A204.1 (cell line): ENCODE data around the gene COX7C.
A peak's percentile ranks its signal among the peaks of the same experiment; 100 is the strongest.
"Not testable (repeated sequence)": the region's sequence is repeated elsewhere in the genome, so short reads cannot be mapped to it uniquely, and the experiment has no call there.

Experiments used
- FAIRE-seq: peaks from 2 replicates; lab custom pipeline; 2012; peaks lifted over from hg19 to GRCh38; lab: Jason Lieb, UNC

The COX7C gene, protein sequence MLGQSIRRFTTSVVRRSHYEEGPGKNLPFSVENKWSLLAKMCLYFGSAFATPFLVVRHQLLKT

DNA sequence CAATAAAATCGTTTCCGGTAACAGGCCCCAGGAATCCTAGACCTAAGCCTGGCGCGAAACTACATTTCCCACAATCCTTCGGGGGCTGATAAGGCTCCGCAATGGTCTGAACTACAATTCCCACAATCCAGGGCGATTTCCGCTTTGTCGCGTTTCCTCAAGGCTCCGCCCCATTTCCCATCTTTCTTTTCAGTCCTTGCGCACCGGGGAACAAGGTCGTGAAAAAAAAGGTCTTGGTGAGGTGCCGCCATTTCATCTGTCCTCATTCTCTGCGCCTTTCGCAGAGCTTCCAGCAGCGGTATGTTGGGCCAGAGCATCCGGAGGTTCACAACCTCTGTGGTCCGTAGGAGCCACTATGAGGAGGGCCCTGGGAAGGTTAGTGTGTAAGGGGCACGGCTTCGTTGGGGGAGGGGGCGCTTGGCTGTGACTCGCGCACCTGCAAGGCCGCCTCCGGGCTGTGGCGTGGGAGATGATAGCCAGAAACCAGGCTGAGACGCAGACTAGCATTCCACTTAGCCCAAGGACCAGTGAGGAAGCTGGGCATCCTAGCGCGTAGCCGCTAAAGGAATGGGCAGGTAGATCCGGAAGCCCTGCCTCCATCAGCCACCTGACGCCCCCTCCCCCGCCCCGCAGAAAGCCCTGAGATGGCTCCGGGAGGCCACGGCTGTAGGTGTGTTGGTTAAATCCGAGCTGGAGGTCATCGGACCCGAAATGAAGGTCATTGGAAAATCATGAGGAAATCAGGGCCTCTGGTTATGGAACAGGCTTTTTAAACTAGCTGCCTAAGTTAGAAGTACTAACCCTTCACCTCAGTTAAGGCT is at the start of gene COX7C:
Gene COX7C, plus strand, starts transcription at position 186 of the 821 bp plus-strand sequence. Its CDS starts 115 bp downstream, at position 301.
- FAIRE-seq: peak; percentile 96

DNA sequence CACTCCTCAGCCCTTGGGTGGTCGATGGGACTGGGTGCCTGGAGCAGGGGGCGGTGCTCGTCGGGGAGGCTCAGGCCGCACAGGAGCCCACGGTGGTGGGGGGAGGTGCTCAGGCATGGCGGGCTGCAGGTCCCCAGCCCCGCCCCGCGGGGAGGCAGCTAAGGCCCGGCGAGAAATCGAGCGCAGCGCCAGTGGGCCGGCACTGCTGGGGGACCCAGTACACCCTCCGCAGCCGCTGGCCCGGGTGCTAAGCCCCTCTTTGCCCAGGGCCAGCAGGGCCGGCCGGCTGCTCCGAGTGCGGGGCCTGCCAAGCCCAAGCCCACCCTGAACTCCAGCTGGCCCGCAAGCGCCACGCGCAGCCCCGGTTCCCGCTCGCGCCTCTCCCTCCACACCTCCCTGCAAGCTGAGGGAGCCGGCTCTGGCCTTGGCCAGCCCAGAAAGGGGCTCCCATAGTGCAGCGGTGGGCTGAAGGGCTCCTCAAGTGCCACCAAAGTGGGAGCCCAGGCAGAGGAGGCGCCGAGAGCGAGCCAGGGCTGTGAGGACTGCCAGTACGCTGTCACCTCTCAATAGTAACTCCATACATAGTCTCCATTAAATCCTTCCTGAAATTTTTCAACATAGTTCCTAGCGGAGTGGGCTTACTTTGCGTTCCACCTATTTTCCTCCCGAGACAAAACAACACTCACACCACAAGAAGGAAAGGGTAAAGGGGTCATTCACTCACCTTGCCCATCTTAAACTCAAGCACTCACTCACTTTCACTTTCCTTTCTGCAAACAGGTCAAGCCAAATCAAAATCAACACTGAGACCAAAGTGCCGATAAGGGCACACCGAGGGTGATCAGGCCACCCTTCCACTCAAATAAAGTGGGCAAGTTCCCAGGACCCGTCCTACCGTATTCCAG is 48.0 kb upstream of the COX7C start:
- not testable (repeated sequence) for FAIRE-seq

DNA sequence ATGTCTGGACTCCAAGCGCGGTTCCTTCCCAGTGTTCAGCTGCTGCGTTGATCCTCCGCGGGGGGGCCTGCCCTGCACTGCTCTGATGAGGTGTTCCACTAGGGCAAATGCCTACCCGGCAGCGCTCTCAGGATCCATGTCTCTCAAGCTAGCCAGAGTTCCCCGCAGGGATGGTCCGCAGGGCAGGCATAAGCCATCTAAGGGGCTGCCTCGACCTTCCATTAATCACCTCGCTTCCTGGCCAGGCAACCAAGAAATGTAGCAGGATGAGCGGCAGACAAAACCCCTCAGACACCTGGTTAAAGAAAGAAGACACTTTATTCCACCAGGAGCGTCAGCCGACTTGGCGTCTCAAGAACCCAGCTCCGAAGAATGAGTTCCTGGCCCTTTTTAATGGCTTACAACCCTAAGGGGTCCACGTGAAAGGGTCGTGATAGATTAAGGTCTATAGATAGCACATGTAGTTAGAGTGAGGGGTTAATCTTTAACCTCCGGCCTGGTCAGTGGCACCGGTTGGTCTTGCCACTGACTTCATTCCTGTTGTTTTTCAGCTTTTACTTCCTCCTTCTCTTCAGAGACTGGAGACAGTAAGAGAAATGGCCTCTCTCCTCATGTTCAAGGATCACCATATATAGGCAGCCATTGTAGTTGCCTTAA is 47.2 kb upstream of the COX7C start:
- no peak for FAIRE-seq

- FAIRE-seq: not testable (repeated sequence)
Measured at GRCh38 chr5:86571109-86571508, 46.6 kb upstream of the COX7C start.

GRCh38 chr5:86572825-86573517 is 44.8 kb upstream of the COX7C start:
- FAIRE-seq: no peak

GRCh38 chr5:86579502-86579901 is 38.2 kb upstream of the COX7C start:
- no peak for FAIRE-seq

GRCh38 chr5:86596476-86596875 is 21.3 kb upstream of the COX7C start:
- no peak for FAIRE-seq

DNA sequence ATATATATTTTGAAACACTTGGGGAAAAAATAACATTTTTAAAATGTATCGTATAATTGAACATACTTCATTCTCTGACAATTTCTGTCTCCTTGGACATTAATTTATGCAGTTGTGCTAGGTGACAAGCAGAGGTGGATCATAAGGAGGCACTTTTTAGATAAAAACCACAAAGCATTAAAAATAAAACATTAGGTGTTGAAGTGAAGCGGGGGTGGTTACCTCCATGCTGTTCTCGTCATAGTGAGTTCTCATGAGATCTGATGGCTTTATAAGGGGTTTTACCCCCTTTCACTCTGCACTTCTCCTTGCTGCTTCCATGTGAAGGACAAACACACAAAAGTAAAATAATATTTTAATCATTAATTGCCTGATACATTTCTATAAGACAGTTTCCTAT is 11.9 kb upstream of the COX7C start:
- FAIRE-seq: no peak

- FAIRE-seq: no peak
Measured at GRCh38 chr5:86613455-86613854, 4.3 kb upstream of the COX7C start.

- FAIRE-seq: no peak
Measured at GRCh38 chr5:86617309-86617755, 409 bp upstream of the COX7C start.

GRCh38 chr5:86623785-86624483 is 6.2 kb downstream of the COX7C start:
- no peak for FAIRE-seq

DNA sequence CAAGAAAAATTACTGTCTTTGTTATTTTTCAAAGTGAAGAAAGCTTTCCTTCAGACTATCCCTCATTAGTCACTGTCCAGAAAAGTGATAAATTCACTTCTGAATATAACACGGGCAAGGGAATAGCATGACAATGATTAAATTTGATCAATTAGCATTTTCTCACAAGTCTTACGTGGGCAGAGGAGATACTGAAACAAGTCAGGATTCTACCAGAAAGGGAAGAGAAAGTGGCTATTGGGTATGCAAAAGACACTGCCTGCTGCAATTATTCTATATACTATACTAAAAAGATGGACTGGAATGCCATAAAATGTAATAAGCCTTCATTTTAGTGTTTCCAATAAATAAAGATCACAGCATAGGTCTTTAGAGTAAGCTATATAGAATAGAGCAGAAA is 7.4 kb downstream of the COX7C start:
- FAIRE-seq: no peak

DNA sequence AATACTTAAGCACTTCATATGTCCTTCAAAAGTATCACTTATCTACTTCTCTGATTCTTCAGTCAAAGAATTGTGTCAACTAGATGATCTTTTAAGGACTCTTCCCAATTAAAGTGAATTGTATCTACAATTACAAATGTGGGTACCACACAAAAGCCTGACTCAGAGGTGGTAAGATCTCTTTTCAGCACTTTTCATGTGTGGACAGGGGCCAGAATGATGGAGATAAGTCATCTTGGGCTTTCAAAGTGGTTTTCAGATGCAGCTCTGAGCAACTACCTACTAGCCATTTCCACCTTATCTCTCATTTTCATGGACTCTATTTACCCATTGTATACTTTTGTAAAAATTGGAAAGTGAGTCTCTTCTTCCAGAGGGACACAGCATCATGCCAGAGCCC is 8.4 kb downstream of the COX7C start:
- no peak for FAIRE-seq

- FAIRE-seq: no peak
Measured at GRCh38 chr5:86631165-86631564, 13.4 kb downstream of the COX7C start.

- FAIRE-seq: no peak
Measured at GRCh38 chr5:86640998-86641397, 23.3 kb downstream of the COX7C start.

GRCh38 chr5:86644843-86645242 is 27.1 kb downstream of the COX7C start:
- no peak for FAIRE-seq

DNA sequence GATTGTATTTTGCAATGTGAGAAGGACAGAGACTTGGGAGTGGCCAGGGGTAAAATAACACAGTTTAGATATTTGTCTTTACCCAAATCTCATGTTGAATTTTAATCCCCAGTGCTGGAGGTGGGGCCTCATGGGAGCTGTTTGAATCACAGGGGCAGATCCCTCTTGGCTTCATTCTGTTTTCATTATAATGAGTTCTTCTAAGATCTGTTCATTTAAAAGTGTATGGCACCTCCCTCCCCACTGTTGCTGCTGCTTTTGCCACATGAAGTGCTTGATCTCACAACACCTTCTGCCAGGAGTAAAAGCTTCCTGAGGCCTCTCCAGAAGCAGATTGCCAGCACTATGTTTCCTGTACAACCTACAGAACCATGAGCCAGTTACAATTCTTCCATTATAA is 28.1 kb downstream of the COX7C start:
- FAIRE-seq: no peak

- no peak for FAIRE-seq
Measured at GRCh38 chr5:86646671-86647070, 28.9 kb downstream of the COX7C start.

DNA sequence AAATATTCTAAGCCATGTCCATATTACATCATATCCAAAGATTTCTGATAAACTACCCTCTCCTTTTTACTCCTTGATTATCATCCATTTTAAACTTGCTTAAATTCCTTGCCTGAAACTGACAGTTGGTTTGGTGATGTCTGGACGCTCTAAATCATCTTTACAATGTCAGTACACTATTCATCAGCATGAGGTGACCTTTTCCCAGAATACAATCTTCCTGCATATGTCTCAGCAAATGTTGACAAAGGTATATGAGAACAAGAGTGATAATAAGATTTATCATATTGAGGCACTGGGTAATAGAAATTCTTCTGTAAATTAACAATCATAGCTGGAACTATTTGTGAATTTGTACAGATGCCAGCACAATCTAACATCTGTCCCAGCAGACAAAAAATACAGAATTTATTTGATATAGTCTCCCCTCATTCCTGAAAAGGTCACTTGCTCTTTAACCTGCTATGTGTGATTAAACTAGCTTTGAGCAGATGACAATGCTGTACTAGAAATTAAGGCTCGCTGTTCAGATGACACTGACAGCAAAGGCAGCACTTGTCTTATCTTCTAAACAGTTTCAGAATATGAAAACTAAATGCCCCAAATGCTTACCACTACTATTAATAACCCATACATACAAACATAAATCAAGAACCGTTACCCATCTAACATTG is 32.2 kb downstream of the COX7C start:
- FAIRE-seq: no peak

GRCh38 chr5:86660771-86661170 is 43.0 kb downstream of the COX7C start:
- FAIRE-seq: not testable (repeated sequence)

DNA sequence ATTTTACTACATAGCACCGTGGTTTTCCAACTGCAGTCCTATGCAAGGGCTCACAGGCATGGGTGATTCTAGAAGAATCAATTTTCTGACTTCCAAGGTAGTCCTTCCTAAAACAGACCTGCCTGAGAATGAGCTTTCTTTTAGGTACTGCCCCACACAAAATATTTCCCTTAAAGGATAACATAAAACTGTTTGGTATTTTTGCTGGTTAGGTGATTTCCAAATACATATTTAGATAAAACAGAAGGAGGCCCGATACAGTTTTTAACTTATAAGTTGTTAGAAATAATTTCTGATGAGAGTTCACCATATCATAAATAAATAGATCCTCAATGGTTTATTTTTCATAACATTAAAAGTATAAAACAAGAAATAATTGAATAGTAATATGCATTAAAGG is 46.4 kb downstream of the COX7C start:
- no peak for FAIRE-seq
